OCI-LY1 (cell line): ENCODE results near the gene AIFM2.
A peak's percentile ranks its signal among the peaks of the same experiment; 100 is the strongest.

Source experiments
- H2AFZ ChIP-seq: fragments of 200-600 bp; sonication (generic), shearing (Covaris generic); 2 replicates; pipeline ENCODE4 v1.6.0; 2014; ENCODE audit warnings: antibody characterized with exemption, mild to moderate bottlenecking, low read length
- H3F3A ChIP-seq: fragments of 200-600 bp; sonication (generic), shearing (Covaris generic); 2 replicates; pipeline ENCODE4 v1.6.0; 2014; ENCODE audit warnings: mild to moderate bottlenecking, antibody characterized with exemption, low read length, moderate library complexity; ENCODE audit not compliant: insufficient read depth
- H3K27ac ChIP-seq: fragments of 200-600 bp; sonication (generic); 2 replicates; pipeline ENCODE4 v1.5.1; 2014; ENCODE audit warnings: low read length, mixed run types, mild to moderate bottlenecking, low read depth; ENCODE audit not compliant: poor library complexity, severe bottlenecking
- H3K27me3 ChIP-seq: fragments of 200-600 bp; sonication (generic); 2 replicates; pipeline ENCODE4 v1.6.0; 2014; ENCODE audit warnings: antibody characterized with exemption, mild to moderate bottlenecking, low read length, moderate library complexity; ENCODE audit not compliant: insufficient read depth
- H3K36me3 ChIP-seq: fragments of 200-600 bp; sonication (generic); 2 replicates; pipeline ENCODE4 v1.6.1; 2014; ENCODE audit warnings: mild to moderate bottlenecking, antibody characterized with exemption, low read length, moderate library complexity, mixed read lengths; ENCODE audit not compliant: insufficient read depth
- H3K4me1 ChIP-seq: fragments of 200-600 bp; sonication (generic); 2 replicates; pipeline ENCODE4 v1.5.1; 2014; ENCODE audit warnings: mild to moderate bottlenecking, low read length, moderate library complexity; ENCODE audit not compliant: insufficient read depth, severe bottlenecking
- H3K4me2 ChIP-seq: fragments of 200-600 bp; sonication (generic), shearing (Covaris generic); 2 replicates; pipeline ENCODE4 v1.6.1; 2014; ENCODE audit warnings: low read length
- H3K4me3 ChIP-seq: fragments of 200-600 bp; sonication (generic); 2 replicates; pipeline ENCODE4 v1.5.1; 2014; ENCODE audit warnings: low read length, low read depth, mild to moderate bottlenecking, mixed read lengths; ENCODE audit not compliant: poor library complexity, severe bottlenecking
- H3K79me2 ChIP-seq: fragments of 200-600 bp; shearing (Covaris generic); 2 replicates; pipeline ENCODE4 v1.6.1; 2016; ENCODE audit warnings: mixed run types, low read length, mixed read lengths; ENCODE audit not compliant: insufficient read depth
- H3K9ac ChIP-seq: fragments of 200-600 bp; sonication (generic), shearing (Covaris generic); 2 replicates; pipeline ENCODE4 v1.6.1; 2014; ENCODE audit warnings: mild to moderate bottlenecking, low read length, mixed read lengths
- H3K9me2 ChIP-seq: fragments of 200-600 bp; sonication (generic), shearing (Covaris generic); 2 replicates; pipeline ENCODE4 v1.6.1; 2014; ENCODE audit warnings: low read depth, mild to moderate bottlenecking, low read length, mixed read lengths
- H3K9me3 ChIP-seq: fragments of 200-600 bp; shearing (Covaris generic); 2 replicates; pipeline ENCODE4 v1.6.1; 2014; ENCODE audit warnings: low read length, mixed read lengths
- H4K20me1 ChIP-seq: fragments of 200-600 bp; sonication (generic), shearing (Covaris generic); 2 replicates; pipeline ENCODE4 v1.6.0; 2016; ENCODE audit warnings: mild to moderate bottlenecking, low read length; ENCODE audit not compliant: insufficient read depth
- EZH2 ChIP-seq: fragments of 200-600 bp; sonication (generic), shearing (Covaris generic); IDR thresholded peaks from 2 replicates; pipeline ENCODE4 v1.8.0; 2017; ENCODE audit warnings: borderline replicate concordance, mixed run types, mild to moderate bottlenecking, antibody characterized with exemption, low read length, moderate library complexity, mixed read lengths
- TF ChIP-seq, protein P1 (sequence below): fragments of 200-600 bp; sonication (generic), shearing (Covaris generic); IDR thresholded peaks from 2 replicates; pipeline ENCODE4 v1.5.1; 2017; ENCODE audit warnings: mild to moderate bottlenecking, antibody characterized with exemption, low read length, moderate library complexity, mixed read lengths

AIFM2 gene

DNA sequence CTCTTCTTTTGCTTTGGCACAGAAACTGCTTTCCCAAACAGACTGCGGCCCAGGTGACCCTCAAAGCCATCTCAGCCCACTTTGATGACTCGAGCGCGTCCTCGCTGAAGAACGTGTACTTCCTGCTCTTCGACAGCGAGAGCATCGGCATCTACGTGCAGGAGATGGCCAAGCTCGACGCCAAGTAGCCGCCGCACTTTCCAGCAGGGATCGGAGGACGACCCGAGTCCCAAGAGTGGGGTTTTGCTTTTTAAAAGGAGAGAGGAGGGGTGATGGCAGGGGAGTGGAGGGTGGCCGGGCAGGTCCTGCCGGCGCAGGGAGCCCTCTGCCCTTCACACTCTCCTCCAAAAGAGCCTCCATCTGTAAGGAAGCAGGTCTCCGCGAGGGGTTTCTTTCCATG lies 21.1 kb downstream of the AIFM2 start:
- Histone ChIP-seq H3K9me2 (no peaks in the 10 kb centered on the region), H3K79me2 (no peaks in the 10 kb centered on the region), H3K27ac (no peak overlapping the region), H3K27me3 (no peaks in the 10 kb centered on the region), H3K9ac (no peak overlapping the region), H3K36me3 (peaks cover 42% of the 10 kb centered on the region), H3K9me3 (no peaks in the 10 kb centered on the region), H3K4me1 (no peaks in the 10 kb centered on the region), H3K4me2 (no peak overlapping the region), H3K4me3 (no peak overlapping the region), H2AFZ (no peak overlapping the region), H4K20me1 (no peaks in the 10 kb centered on the region), H3F3A (no peaks in the 10 kb centered on the region)
- no peak for TF ChIP-seq EZH2
- TF ChIP-seq, protein P1, sequence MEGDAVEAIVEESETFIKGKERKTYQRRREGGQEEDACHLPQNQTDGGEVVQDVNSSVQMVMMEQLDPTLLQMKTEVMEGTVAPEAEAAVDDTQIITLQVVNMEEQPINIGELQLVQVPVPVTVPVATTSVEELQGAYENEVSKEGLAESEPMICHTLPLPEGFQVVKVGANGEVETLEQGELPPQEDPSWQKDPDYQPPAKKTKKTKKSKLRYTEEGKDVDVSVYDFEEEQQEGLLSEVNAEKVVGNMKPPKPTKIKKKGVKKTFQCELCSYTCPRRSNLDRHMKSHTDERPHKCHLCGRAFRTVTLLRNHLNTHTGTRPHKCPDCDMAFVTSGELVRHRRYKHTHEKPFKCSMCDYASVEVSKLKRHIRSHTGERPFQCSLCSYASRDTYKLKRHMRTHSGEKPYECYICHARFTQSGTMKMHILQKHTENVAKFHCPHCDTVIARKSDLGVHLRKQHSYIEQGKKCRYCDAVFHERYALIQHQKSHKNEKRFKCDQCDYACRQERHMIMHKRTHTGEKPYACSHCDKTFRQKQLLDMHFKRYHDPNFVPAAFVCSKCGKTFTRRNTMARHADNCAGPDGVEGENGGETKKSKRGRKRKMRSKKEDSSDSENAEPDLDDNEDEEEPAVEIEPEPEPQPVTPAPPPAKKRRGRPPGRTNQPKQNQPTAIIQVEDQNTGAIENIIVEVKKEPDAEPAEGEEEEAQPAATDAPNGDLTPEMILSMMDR = no peak

DNA sequence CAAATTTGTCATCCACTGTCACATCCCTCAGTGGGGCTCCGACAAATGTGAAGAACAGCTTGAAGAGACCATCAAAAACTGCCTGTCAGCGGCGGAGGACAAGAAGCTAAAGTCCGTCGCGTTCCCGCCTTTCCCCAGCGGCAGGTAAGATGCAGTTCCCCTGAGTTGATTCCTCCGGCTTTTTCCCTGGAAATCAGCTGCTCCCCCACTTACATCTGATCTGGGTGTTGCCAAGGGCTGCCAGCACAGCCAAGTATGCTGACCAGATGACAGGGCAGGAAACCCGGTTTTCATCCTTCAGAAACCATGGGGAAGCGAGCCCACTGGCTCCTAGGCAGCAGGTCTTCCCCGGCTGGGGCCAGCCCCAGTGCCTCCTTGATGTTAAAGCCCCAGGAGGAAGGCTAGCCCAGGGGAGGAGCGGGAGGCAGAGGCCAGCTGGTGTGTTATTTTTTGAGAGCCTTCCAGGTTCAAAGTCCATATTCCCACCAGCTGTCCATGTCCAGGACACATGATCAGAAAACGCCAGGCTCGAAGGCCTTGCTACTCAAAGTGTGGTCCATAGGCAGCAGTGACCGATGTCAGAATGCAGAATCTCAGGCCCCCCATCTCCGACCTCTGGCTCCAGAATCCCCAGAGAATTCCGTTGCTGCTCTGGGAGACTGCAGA lies 23.4 kb downstream of the AIFM2 start:
- TF ChIP-seq EZH2 = no peak
- TF ChIP-seq, protein P1 = no peak
- no peak overlapping the region for H3K4me2 ChIP-seq
- no peaks in the 10 kb centered on the region for H3K9me2 ChIP-seq
- no peaks in the 10 kb centered on the region for H3K4me1 ChIP-seq
- H3K9ac ChIP-seq = no peak overlapping the region
- H4K20me1 ChIP-seq = no peaks in the 10 kb centered on the region
- no peaks in the 10 kb centered on the region for H3K9me3 ChIP-seq
- H3K4me3 ChIP-seq = no peak overlapping the region
- no peak overlapping the region for H3K27ac ChIP-seq
- no peaks in the 10 kb centered on the region for H3K79me2 ChIP-seq
- no peaks in the 10 kb centered on the region for H3K27me3 ChIP-seq
- H3K36me3 ChIP-seq = peaks cover 25% of the 10 kb centered on the region
- H3F3A ChIP-seq = no peaks in the 10 kb centered on the region
- no peak overlapping the region for H2AFZ ChIP-seq

DNA sequence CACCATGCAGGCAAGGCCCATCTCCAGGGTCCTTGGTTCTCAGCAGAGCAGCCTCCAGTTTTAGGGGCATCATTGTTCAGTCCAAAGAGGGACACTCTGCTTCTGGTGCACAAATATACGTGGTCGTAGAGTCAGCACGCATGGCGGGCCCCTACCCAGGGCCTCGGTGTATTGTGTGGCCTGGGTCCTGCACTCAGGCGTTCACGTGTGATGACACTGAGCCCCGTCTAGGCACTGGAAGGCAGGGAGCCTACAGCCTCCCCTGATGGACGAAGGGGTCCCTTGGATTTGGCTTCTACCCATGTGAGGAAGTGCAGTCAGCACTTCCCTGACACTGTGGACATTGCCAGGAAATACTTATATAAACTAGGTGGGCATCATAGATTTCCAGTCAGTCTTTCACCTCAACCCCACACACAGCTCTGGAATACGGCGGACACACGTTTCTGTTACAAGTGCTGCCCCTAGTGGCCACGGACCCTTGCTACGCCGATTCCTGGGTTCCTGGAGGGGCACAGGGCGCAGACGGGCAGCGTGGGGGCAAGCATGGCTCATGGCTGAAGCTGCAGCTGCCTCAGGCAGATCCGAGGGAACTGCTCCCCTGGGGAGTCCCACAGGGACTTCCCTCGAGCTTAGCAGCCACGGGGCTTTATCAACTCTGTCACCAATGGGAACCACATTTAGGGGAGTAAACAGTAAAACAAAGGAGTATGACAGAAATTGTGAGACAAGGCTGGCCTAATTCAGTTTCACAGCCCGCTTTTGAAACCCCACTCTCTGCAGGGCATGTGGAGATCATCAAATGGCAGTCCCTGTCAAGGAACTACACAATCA lies 25.4 kb downstream of the AIFM2 start:
- Histone ChIP-seq H3K36me3 (peaks cover 5% of the 10 kb centered on the region; the same call in 1 of the 2 replicates), H3K27ac (no peak overlapping the region), H3K9ac (no peak overlapping the region), H4K20me1 (no peaks in the 10 kb centered on the region), H3F3A (no peaks in the 10 kb centered on the region), H3K27me3 (no peaks in the 10 kb centered on the region), H3K9me2 (no peaks in the 10 kb centered on the region), H3K4me3 (no peak overlapping the region), H3K4me2 (no peak overlapping the region), H3K9me3 (no peaks in the 10 kb centered on the region), H3K4me1 (no peaks in the 10 kb centered on the region), H2AFZ (no peak overlapping the region), H3K79me2 (no peaks in the 10 kb centered on the region)
- no peak for TF ChIP-seq EZH2
- TF ChIP-seq, protein P1 = peak; percentile 87
